GM18498 (cell line): ENCODE measurements around the gene CDK19.

Experiments used
- ATAC-seq: cut with Tn5 transposase; IDR thresholded peaks from one replicate; pipeline ENCODE4 v1.9.1; 2021; ENCODE audit warnings: mild to moderate bottlenecking, moderate library complexity; ENCODE audit not compliant: unreplicated experiment

The CDK19 gene

DNA sequence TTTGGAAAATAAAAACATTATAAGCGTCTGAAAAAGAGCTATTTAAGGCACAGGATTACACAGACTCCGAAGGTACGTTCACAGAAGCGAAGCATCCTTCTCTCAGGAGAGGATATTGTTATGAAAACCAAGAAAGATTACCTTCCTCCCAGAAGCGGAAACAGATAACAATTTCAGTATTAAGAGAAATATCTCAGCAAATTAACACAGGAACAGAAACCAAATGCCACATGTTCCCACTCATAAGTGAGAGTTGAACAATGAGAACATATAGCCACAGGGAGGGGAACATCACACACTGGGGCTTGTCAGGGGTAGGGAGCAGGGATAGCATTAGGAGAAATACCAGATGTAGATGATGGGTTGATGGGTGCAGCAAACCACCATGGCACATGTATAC lies 109.7 kb downstream of the CDK19 start:
- ATAC-seq = no peak

DNA sequence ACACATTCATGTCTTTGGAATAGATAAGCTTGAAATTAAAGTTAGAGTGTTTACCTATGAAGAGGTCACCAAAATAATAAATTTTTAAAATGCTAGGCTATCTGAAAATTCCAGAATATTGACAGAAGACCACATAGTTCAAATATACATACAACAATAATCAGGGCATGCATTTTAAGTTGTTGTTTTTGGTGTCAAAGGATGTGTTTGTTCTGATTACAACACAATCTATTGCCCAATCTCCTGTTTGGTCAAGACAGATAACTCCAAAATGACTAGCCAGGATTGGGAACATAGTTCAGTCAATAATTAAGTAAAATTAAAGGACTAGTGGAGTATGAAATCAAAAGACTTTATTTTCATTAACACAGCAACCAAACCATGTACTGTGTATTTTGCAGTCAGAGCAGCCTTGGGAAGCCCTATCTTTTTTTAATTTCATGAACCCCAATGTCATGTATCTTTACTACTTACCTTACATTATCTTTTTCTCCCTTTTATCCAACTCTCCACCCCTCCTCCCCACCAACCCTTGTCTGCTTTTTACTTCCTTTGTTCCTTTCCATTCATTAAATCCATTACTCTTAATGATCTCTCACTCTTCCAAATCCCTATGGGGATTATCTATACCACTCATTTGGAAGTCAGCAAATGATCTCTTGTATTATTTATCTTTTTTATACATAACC lies 111.2 kb downstream of the CDK19 start:
- no peak for ATAC-seq

- ATAC-seq = peak; percentile 65
These were observed 112.0 kb downstream of the CDK19 start for GRCh38 chr6:110703010-110703905.

DNA sequence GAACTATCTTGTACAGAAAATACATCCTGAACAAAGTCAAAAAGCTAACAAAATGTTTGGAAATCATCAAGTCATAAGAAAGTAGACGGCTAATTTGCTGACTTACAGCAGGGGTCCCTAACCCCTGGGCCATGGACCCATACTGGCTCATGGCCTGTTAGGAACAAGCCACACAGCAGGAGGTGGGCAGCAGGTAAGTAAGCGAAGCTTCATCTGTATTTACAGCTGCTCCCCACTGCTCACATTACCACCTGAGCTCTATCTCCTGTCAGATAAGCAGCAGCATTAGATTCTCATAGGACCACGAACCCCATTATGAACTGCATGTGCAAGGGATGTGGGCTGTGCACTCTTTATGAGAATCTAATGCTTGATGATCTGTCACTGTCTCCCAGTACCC lies 115.5 kb downstream of the CDK19 start:
- no peak for ATAC-seq

GRCh38 chr6:110693994-110694393 lies 121.3 kb downstream of the CDK19 start:
- no peak for ATAC-seq

- ATAC-seq = no peak
These were observed 122.0 kb downstream of the CDK19 start for GRCh38 chr6:110693296-110693695.

GRCh38 chr6:110690916-110691315 lies 124.4 kb downstream of the CDK19 start:
- ATAC-seq = no peak

DNA sequence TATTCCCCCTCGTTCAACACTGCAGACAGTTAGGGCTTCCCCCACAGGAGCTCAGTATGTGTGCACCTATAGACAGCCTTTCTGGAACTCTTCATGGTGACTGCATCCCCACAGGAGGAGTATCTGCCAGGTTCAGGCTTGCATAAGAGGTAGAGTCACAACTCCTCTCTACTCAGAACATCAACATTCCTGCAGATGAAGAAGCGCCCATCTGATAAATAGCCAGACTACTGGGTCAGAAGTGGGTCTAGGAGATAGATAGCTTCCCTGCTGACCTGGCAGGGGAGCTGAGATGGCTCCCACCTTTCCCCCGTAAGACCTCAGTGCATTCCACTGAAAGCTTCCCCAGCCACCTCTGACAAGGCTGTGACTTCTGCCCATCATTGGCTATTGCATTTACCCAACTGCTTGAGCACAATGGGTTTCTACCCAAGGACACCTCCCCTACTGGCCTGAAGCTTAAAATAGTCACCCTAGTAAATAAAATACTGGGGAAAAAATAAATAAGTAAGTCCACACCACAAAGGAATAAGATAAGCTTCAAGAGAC lies 125.1 kb downstream of the CDK19 start:
- no peak for ATAC-seq

GRCh38 chr6:110689275-110689935 lies 125.9 kb downstream of the CDK19 start:
- ATAC-seq = no peak

GRCh38 chr6:110688661-110689268 lies 126.5 kb downstream of the CDK19 start:
- ATAC-seq = no peak

GRCh38 chr6:110687326-110687725 lies 127.9 kb downstream of the CDK19 start:
- no peak for ATAC-seq

GRCh38 chr6:110683241-110683640 lies 132.0 kb downstream of the CDK19 start:
- no peak for ATAC-seq

GRCh38 chr6:110682460-110682853 lies 132.8 kb downstream of the CDK19 start:
- peak; percentile 98 for ATAC-seq

- no peak for ATAC-seq
These were observed 133.5 kb downstream of the CDK19 start for GRCh38 chr6:110681543-110682459.

GRCh38 chr6:110676396-110676795 lies 138.9 kb downstream of the CDK19 start:
- ATAC-seq = no peak

GRCh38 chr6:110674096-110674495 lies 141.2 kb downstream of the CDK19 start:
- no peak for ATAC-seq

DNA sequence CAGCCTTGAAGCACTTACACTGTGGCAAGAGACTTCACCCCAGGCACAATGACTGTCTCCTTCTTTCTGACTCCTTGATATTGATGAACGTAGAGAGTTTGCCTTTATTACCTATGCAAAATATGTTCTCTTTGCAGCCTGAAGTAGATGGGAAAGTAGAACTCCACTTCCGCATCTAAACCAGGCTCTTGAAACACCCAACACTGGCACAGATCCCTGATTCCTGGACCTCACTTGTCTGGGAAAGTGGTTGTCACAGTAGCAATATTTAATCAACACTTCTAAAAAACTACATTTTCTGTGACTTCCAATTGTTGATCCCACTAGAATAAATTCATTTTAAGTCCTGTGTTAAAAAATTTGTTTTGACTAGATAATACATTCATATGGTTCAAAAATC lies 143.1 kb downstream of the CDK19 start:
- no peak for ATAC-seq

- no peak for ATAC-seq
These were observed 143.8 kb downstream of the CDK19 start for GRCh38 chr6:110671447-110671846.

- no peak for ATAC-seq
These were observed 149.7 kb downstream of the CDK19 start for GRCh38 chr6:110665600-110665999.

GRCh38 chr6:110664933-110665332 lies 150.3 kb downstream of the CDK19 start:
- peak; percentile 62 for ATAC-seq
